HEK293 (cell line): Measurements from ENCODE around the gene ESX1.

Experiments
- CTCF ChIA-PET: fragments of 350-600 bp; formaldehyde crosslinking; extraction: SDS; loops from one replicate; lab custom pipeline; 2021; ENCODE audit warnings: antibody characterized with exemption; lab: Yijun Ruan, JAX
- POLR2A ChIA-PET: fragments of 300-600 bp; formaldehyde crosslinking; extraction: SDS; loops from one replicate; lab custom pipeline; 2020; ENCODE audit warnings: antibody characterized with exemption, inconsistent platforms; lab: Yijun Ruan, JAX
- H3K27ac ChIP-seq: fragments of 200-500 bp; sonication (Bioruptor generic); 2 replicates; pipeline ENCODE4 v1.5.1; 2014; ENCODE audit warnings: low read depth, low read length, control low read depth, inconsistent platforms; ENCODE audit errors: extremely low read depth
- H3K36me3 ChIP-seq, 2 experiments: fragments of 200-500 bp in 1 of 2; sonication (Bioruptor generic) in 1 of 2; 1 replicate in 1 of 2; 2 replicates in 1 of 2; pipeline ENCODE4 v1.5.1; 2014 to 2017; ENCODE audit warnings: inconsistent platforms in 2 of 2, low read length in 2 of 2; ENCODE audit not compliant: control insufficient read depth in 2 of 2, insufficient read depth in 1 of 2
- H3K4me1 ChIP-seq: fragments of 200-500 bp; sonication (Bioruptor generic); 2 replicates; pipeline ENCODE4 v1.5.1; 2014; ENCODE audit warnings: mild to moderate bottlenecking, low read length, inconsistent platforms; ENCODE audit not compliant: control insufficient read depth, insufficient read depth
- H3K4me3 ChIP-seq: 2 replicates; pipeline ENCODE4 v1.5.1; 2011; ENCODE audit warnings: low read depth, mild to moderate bottlenecking, control low read depth, low read length, moderate library complexity
- H3K9me3 ChIP-seq: fragments of 200-500 bp; sonication (Bioruptor generic); 2 replicates; pipeline ENCODE4 v1.5.1; 2014; ENCODE audit warnings: low read depth, low read length, inconsistent platforms; ENCODE audit not compliant: control insufficient read depth, insufficient read depth
- KLF16 ChIP-seq: fragments of 450-650 bp; formaldehyde crosslinking; IDR thresholded peaks from 2 replicates; pipeline ENCODE4 v1.5.1; 2017; ENCODE audit warnings: missing biosample characterization, missing genetic modification characterization
- PRDM1 ChIP-seq: fragments of 450-650 bp; formaldehyde crosslinking; IDR thresholded peaks from 2 replicates; pipeline ENCODE4; 2016; ENCODE audit warnings: missing biosample characterization, missing genetic modification characterization
- YY1 ChIP-seq: fragments of 450-650 bp; formaldehyde crosslinking; IDR thresholded peaks from 2 replicates; pipeline ENCODE4 v1.5.1; 2018; ENCODE audit warnings: missing biosample characterization, missing genetic modification characterization
- ZNF155 ChIP-seq: fragments of 450-650 bp; formaldehyde crosslinking; IDR thresholded peaks from 2 replicates; pipeline ENCODE4 v1.5.1; 2016; ENCODE audit warnings: missing biosample characterization, missing genetic modification characterization
- ZNF529 ChIP-seq: fragments of 450-650 bp; formaldehyde crosslinking; IDR thresholded peaks from 2 replicates; pipeline ENCODE4 v1.5.1; 2017; ENCODE audit warnings: missing genetic modification characterization, missing biosample characterization; ENCODE audit not compliant: insufficient replicate concordance
- ZNF530 ChIP-seq: fragments of 450-650 bp; formaldehyde crosslinking; IDR thresholded peaks from 2 replicates; pipeline ENCODE4 v1.5.1; 2016; ENCODE audit warnings: low read depth, missing biosample characterization, missing genetic modification characterization
- ZNF596 ChIP-seq: fragments of 450-650 bp; IDR thresholded peaks from 2 replicates; pipeline ENCODE4 v1.5.0; 2018; ENCODE audit warnings: missing biosample characterization, mild to moderate bottlenecking, missing genetic modification characterization, moderate library complexity
- ZNF624 ChIP-seq: fragments of 450-650 bp; formaldehyde crosslinking; IDR thresholded peaks from 2 replicates; pipeline ENCODE4 v1.5.1; 2017; ENCODE audit warnings: missing biosample characterization, missing genetic modification characterization
- ZNF670 ChIP-seq: fragments of 450-650 bp; formaldehyde crosslinking; IDR thresholded peaks from 2 replicates; pipeline ENCODE4 v1.5.1; 2016; ENCODE audit warnings: missing biosample characterization, missing genetic modification characterization, low read depth
- TF ChIP-seq, protein P1 (sequence below): fragments of 450-650 bp; formaldehyde crosslinking; IDR thresholded peaks from 2 replicates; pipeline ENCODE4 v1.5.1; 2017; ENCODE audit warnings: missing biosample characterization, missing genetic modification characterization
- TF ChIP-seq, protein P2 (sequence below): IDR thresholded peaks from 2 replicates; pipeline ENCODE4 v1.6.1; 2011; ENCODE audit warnings: mild to moderate bottlenecking, low read depth, low read length, borderline replicate concordance
- TF ChIP-seq, protein P3 (sequence below): fragments of 450-650 bp; formaldehyde crosslinking; conservative IDR thresholded peaks from 2 replicates; pipeline ENCODE4 v1.5.1; 2016; ENCODE audit warnings: low read depth, missing biosample characterization, missing genetic modification characterization
- TF ChIP-seq, protein P4 (sequence below): fragments of 450-650 bp; formaldehyde crosslinking; IDR thresholded peaks from 2 replicates; pipeline ENCODE4 v1.5.1; 2016; ENCODE audit warnings: missing biosample characterization, missing genetic modification characterization
- TF ChIP-seq, protein P5 (sequence below): fragments of 450-650 bp; formaldehyde crosslinking; IDR thresholded peaks from 2 replicates; pipeline ENCODE4; 2016; ENCODE audit warnings: missing biosample characterization, missing genetic modification characterization
- TF ChIP-seq, protein P6 (sequence below): fragments of 450-650 bp; formaldehyde crosslinking; IDR thresholded peaks from 2 replicates; pipeline ENCODE4 v1.5.1; 2017; ENCODE audit warnings: missing biosample characterization, missing genetic modification characterization

The ESX1 gene

DNA sequence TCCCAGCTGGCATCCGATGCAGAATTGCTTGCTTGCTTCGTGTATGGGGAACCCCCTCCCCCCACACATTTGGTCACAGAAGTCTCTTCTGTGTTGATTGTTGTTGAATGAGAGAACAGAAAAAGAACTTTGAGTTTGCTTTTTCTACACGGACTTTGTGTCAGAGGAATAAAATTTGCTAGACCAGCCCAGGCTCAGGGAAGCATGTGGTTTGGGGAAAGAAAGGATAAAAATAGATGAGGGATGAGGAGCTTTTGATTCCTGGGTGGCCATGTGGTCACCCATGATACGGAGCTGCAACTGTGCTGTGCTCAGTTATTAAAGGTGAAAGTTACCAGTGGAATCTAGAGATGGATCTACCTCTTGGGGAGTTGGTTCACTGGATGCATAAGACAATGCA is 34.2 kb upstream of the ESX1 start:
- ChIA-PET POLR2A (no interaction called here), CTCF (no interaction called here)
- TF ChIP-seq ZNF529 (tag by site-specific recombination) = no peak
- TF ChIP-seq ZNF155 (tag by site-specific recombination) = no peak
- TF ChIP-seq, protein P1, sequence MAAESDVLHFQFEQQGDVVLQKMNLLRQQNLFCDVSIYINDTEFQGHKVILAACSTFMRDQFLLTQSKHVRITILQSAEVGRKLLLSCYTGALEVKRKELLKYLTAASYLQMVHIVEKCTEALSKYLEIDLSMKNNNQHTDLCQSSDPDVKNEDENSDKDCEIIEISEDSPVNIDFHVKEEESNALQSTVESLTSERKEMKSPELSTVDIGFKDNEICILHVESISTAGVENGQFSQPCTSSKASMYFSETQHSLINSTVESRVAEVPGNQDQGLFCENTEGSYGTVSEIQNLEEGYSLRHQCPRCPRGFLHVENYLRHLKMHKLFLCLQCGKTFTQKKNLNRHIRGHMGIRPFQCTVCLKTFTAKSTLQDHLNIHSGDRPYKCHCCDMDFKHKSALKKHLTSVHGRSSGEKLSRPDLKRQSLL = no peak
- no peak for TF ChIP-seq ZNF596 (tag by site-specific recombination)
- no peak for TF ChIP-seq ZNF670 (tag by site-specific recombination)
- TF ChIP-seq, protein P2, sequence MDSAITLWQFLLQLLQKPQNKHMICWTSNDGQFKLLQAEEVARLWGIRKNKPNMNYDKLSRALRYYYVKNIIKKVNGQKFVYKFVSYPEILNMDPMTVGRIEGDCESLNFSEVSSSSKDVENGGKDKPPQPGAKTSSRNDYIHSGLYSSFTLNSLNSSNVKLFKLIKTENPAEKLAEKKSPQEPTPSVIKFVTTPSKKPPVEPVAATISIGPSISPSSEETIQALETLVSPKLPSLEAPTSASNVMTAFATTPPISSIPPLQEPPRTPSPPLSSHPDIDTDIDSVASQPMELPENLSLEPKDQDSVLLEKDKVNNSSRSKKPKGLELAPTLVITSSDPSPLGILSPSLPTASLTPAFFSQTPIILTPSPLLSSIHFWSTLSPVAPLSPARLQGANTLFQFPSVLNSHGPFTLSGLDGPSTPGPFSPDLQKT = no peak
- TF ChIP-seq, protein P3, sequence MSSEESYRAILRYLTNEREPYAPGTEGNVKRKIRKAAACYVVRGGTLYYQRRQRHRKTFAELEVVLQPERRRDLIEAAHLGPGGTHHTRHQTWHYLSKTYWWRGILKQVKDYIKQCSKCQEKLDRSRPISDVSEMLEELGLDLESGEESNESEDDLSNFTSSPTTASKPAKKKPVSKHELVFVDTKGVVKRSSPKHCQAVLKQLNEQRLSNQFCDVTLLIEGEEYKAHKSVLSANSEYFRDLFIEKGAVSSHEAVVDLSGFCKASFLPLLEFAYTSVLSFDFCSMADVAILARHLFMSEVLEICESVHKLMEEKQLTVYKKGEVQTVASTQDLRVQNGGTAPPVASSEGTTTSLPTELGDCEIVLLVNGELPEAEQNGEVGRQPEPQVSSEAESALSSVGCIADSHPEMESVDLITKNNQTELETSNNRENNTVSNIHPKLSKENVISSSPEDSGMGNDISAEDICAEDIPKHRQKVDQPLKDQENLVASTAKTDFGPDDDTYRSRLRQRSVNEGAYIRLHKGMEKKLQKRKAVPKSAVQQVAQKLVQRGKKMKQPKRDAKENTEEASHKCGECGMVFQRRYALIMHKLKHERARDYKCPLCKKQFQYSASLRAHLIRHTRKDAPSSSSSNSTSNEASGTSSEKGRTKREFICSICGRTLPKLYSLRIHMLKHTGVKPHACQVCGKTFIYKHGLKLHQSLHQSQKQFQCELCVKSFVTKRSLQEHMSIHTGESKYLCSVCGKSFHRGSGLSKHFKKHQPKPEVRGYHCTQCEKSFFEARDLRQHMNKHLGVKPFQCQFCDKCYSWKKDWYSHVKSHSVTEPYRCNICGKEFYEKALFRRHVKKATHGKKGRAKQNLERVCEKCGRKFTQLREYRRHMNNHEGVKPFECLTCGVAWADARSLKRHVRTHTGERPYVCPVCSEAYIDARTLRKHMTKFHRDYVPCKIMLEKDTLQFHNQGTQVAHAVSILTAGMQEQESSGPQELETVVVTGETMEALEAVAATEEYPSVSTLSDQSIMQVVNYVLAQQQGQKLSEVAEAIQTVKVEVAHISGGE = no peak
- TF ChIP-seq ZNF624 = no peak
- TF ChIP-seq ZNF530 (tag by site-specific recombination) = no peak
- TF ChIP-seq, protein P4, sequence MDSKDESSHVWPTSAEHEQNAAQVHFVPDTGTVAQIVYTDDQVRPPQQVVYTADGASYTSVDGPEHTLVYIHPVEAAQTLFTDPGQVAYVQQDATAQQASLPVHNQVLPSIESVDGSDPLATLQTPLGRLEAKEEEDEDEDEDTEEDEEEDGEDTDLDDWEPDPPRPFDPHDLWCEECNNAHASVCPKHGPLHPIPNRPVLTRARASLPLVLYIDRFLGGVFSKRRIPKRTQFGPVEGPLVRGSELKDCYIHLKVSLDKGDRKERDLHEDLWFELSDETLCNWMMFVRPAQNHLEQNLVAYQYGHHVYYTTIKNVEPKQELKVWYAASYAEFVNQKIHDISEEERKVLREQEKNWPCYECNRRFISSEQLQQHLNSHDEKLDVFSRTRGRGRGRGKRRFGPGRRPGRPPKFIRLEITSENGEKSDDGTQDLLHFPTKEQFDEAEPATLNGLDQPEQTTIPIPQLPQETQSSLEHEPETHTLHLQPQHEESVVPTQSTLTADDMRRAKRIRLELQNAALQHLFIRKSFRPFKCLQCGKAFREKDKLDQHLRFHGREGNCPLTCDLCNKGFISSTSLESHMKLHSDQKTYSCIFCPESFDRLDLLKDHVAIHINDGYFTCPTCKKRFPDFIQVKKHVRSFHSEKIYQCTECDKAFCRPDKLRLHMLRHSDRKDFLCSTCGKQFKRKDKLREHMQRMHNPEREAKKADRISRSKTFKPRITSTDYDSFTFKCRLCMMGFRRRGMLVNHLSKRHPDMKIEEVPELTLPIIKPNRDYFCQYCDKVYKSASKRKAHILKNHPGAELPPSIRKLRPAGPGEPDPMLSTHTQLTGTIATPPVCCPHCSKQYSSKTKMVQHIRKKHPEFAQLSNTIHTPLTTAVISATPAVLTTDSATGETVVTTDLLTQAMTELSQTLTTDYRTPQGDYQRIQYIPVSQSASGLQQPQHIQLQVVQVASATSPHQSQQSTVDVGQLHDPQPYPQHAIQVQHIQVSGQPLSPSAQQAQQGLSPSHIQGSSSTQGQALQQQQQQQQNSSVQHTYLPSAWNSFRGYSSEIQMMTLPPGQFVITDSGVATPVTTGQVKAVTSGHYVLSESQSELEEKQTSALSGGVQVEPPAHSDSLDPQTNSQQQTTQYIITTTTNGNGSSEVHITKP (tag by site-specific recombination) = no peak
- TF ChIP-seq PRDM1 (tag by site-specific recombination) = no peak
- TF ChIP-seq KLF16 (tag by site-specific recombination) = no peak
- no peak for TF ChIP-seq YY1 (tag by site-specific recombination)
- TF ChIP-seq, protein P5, sequence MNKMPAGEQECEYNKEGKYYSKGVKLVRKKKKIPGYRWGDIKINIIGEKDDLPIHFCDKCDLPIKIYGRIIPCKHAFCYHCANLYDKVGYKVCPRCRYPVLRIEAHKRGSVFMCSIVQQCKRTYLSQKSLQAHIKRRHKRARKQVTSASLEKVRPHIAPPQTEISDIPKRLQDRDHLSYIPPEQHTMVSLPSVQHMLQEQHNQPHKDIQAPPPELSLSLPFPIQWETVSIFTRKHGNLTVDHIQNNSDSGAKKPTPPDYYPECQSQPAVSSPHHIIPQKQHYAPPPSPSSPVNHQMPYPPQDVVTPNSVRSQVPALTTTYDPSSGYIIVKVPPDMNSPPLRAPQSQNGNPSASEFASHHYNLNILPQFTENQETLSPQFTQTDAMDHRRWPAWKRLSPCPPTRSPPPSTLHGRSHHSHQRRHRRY (tag by site-specific recombination) = no peak
- TF ChIP-seq, protein P6, sequence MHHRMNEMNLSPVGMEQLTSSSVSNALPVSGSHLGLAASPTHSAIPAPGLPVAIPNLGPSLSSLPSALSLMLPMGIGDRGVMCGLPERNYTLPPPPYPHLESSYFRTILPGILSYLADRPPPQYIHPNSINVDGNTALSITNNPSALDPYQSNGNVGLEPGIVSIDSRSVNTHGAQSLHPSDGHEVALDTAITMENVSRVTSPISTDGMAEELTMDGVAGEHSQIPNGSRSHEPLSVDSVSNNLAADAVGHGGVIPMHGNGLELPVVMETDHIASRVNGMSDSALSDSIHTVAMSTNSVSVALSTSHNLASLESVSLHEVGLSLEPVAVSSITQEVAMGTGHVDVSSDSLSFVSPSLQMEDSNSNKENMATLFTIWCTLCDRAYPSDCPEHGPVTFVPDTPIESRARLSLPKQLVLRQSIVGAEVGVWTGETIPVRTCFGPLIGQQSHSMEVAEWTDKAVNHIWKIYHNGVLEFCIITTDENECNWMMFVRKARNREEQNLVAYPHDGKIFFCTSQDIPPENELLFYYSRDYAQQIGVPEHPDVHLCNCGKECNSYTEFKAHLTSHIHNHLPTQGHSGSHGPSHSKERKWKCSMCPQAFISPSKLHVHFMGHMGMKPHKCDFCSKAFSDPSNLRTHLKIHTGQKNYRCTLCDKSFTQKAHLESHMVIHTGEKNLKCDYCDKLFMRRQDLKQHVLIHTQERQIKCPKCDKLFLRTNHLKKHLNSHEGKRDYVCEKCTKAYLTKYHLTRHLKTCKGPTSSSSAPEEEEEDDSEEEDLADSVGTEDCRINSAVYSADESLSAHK (tag by site-specific recombination) = no peak
- H3K9me3 ChIP-seq = no peaks in the 10 kb centered on the region
- H3K4me3 ChIP-seq = no peak overlapping the region
- no peaks in the 10 kb centered on the region for H3K36me3 ChIP-seq
- no peak overlapping the region for H3K27ac ChIP-seq
- H3K4me1 ChIP-seq = no peaks in the 10 kb centered on the region
